CD4-positive, CD25-positive, alpha-beta regulatory T cell (primary cell): ENCODE data around the gene HAGHL. TPM values are rescaled to one million over a fixed set of nuclear protein-coding genes. Genes with fewer than 3 reads are reported as not detected.
A peak's percentile ranks its signal among the peaks of the same experiment; 100 is the strongest.

Experiments
- ATAC-seq, 2 donors: fragments of 150-1000 bp; cut with Tn5 transposase; one replicate each; pipeline ENCODE4 v1.10.0; 2021; ENCODE audit warnings: low read depth in 2 of 2, moderate number of reproducible peaks in 2 of 2, moderate library complexity in 1 of 2
- DNase-seq, 3 donors: peaks; one replicate each; pipeline versions ENCODE4 v3.0.0 to v3.0.0-alpha.2; 2012 to 2022; ENCODE audit warnings: mixed read lengths in 1 of 3
- H3K27ac ChIP-seq: one replicate; pipeline ENCODE4 v1.7.0; 2013; ENCODE audit warnings: mild to moderate bottlenecking, low read length; ENCODE audit not compliant: insufficient read depth, poor library complexity, severe bottlenecking
- H3K27me3 ChIP-seq: one replicate; pipeline ENCODE4 v1.7.0; 2013; ENCODE audit warnings: low read length; ENCODE audit not compliant: control insufficient read depth, insufficient read depth
- H3K36me3 ChIP-seq: one replicate; pipeline ENCODE4 v1.7.0; 2013; ENCODE audit warnings: mild to moderate bottlenecking, low read length, moderate library complexity; ENCODE audit not compliant: control insufficient read depth, insufficient read depth
- H3K4me1 ChIP-seq: 2 replicates; pipeline ENCODE4 v1.7.0; 2013; ENCODE audit warnings: mild to moderate bottlenecking, low read length; ENCODE audit not compliant: insufficient read depth, control insufficient read depth, poor library complexity, severe bottlenecking
- H3K4me3 ChIP-seq: one replicate; pipeline ENCODE4 v1.7.0; 2013; ENCODE audit warnings: low read depth, mild to moderate bottlenecking, low read length, moderate library complexity
- H3K9me3 ChIP-seq, 2 experiments: 1 replicate in 1 of 2; 2 replicates in 1 of 2; pipeline ENCODE4 v1.7.0; 2013; ENCODE audit warnings: low read length in 2 of 2, mild to moderate bottlenecking in 1 of 2, moderate library complexity in 1 of 2; ENCODE audit not compliant: control insufficient read depth in 2 of 2
- H3K27ac Mint-ChIP-seq, 3 donors: one replicate each; pipeline ENCODE4 v1.8.0; 2020 to 2022; ENCODE audit warnings: mild to moderate bottlenecking in 3 of 3, mixed read lengths in 3 of 3, moderate library complexity in 2 of 3
- H3K27me3 Mint-ChIP-seq: one replicate; pipeline ENCODE4 v1.8.0; 2022; ENCODE audit warnings: mild to moderate bottlenecking, mixed read lengths
- H3K36me3 Mint-ChIP-seq: one replicate; pipeline ENCODE4 v1.8.0; 2020; ENCODE audit warnings: mixed read lengths
- H3K4me1 Mint-ChIP-seq, 4 donors: one replicate each; pipeline ENCODE4 v1.8.0; 2020 to 2022; ENCODE audit warnings: mixed read lengths in 4 of 4, mild to moderate bottlenecking in 1 of 4
- H3K4me3 Mint-ChIP-seq, 4 donors: one replicate each; pipeline ENCODE4 v1.8.0; 2020 to 2022; ENCODE audit warnings: mild to moderate bottlenecking in 4 of 4, mixed read lengths in 4 of 4, moderate library complexity in 3 of 4
- H3K9me3 Mint-ChIP-seq, 7 donors: one replicate each; pipeline ENCODE4 v1.8.0; 2020 to 2022; ENCODE audit warnings: mixed read lengths in 7 of 7, mild to moderate bottlenecking in 3 of 7, moderate library complexity in 2 of 7
- polyA plus RNA-seq, 4 donors: library from polyadenylated mRNA; unstranded; fragments of 300-500 nt; fragmentation: Illumina TruSeq; gene quantifications; one replicate each; pipeline ENCODE4 v1.2.3, GENCODE V29; 2021
- total RNA-seq: library from RNA; stranded (reverse); gene quantifications from one replicate; pipeline ENCODE4 v1.2.3, GENCODE V29; 2022

The HAGHL gene
- total and polyA plus RNA-seq, 5 donors from 2014 or later: 2.2 to 15.6 (median 3.3) TPM

DNA sequence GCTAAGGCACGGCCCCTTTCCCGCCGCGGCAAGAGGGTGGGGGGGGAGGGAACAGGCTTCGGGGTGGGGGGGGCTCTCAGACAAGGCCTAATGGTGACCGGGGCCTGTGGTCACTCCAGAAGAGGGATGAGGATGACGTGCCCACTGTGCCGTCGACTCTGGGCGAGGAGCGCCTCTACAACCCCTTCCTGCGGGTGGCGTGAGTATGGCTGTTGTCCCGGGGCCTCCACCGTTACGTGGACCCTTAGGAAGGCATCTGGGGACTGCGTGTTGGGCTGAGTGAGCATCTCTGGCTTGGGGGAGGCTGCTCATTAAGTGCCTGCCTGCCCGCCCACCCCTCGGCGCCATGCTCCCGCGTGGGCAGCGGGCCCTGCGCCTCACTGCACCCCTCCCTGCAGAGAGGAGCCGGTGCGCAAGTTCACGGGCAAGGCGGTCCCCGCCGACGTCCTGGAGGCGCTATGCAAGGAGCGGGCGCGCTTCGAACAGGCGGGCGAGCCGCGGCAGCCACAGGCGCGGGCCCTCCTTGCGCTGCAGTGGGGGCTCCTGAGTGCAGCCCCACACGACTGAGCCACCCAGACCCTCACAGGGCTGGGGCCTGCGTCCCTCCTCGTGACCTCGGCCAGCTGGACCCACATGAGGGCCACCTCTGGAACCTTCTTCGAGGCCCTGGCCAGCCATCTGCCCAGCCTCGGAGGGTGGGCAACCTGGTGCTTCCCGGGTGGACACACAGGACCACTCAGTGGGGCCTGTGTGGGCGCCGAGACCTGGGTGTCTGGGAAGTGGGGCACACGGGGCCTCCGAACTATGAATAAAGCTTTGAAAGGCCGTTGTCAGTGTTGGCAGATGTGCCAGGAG is 2.2 kb downstream of the HAGHL start:
- H3K9me3 Mint-ChIP-seq: no peaks in the 10 kb centered on the region
- H3K27ac ChIP-seq: no peak overlapping the region
- peak overlapping the region in 2 of 4 donors; percentile 55 to 62 for H3K4me3 Mint-ChIP-seq
- H3K27me3 Mint-ChIP-seq: no peaks in the 10 kb centered on the region
- no peak overlapping the region for H3K4me3 ChIP-seq
- ATAC-seq: no peak
- H3K4me1 Mint-ChIP-seq: peaks cover 0 to 9% (median 0%) of the 10 kb centered on the region in 4 donors
- peaks cover 20% of the 10 kb centered on the region for H3K4me1 ChIP-seq
- H3K36me3 ChIP-seq: peaks cover 5% of the 10 kb centered on the region
- no peak for DNase-seq
- H3K36me3 Mint-ChIP-seq: no peaks in the 10 kb centered on the region
- H3K9me3 ChIP-seq: no peaks in the 10 kb centered on the region
- H3K27me3 ChIP-seq: no peaks in the 10 kb centered on the region
- H3K27ac Mint-ChIP-seq: no peak overlapping the region

DNA sequence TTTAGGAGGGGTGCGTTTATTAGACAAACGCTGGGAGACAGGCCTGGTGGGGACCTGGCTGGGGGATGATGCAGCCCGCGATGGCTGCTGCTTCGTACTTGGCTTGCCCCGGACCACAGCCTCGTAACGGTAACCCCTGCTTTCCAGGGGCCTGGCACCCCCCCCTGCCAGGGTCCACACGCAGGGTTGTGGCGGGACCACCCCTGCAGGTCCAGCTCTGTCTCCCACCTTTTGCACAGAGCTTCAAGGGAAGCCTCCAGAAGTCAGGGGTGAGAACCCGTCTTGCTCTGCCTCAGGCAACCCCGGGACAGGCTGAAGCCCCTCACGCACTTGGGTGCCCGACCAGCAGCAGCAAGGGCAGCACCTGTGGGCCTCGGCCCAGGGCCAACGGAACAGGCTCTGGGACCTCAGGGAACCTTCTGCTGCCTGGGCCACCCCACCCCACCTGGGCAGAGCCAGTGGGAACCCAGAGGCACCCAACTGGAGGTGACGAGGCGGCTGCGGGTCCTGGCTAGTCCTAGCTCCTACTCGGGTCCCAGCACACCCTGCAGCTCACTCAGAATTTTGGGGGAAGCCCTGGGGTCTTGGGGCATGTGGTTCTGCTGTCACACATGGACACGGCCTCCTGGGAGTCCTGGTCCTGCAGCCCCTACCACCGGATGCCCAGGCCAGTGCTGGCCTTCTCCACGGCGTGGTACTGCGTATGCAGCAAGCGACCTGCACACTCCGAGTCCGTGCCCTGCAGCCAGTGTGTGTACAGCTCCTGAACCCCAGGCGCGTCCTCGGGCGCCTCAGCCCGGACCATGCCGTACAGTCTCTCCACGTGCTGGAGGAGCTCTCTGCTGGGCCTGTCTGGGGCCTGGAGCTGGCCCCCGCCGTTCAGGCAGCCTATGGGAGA is 3.1 kb downstream of the HAGHL start:
- ATAC-seq (no peak), DNase-seq (no peak)
- Histone ChIP-seq H3K27ac (no peak overlapping the region), H3K4me3 (no peak overlapping the region), H3K27me3 (no peaks in the 10 kb centered on the region), H3K4me1 (peaks cover 20% of the 10 kb centered on the region), H3K36me3 (peaks cover 9% of the 10 kb centered on the region), H3K9me3 (no peaks in the 10 kb centered on the region)
- Mint-ChIP-seq H3K27me3 (no peaks in the 10 kb centered on the region), H3K4me1 (peaks cover 0 to 8% (median 0%) of the 10 kb centered on the region in 4 donors), H3K4me3 (peak overlapping the region in 1 of 4 donors; percentile 11), H3K27ac (no peak overlapping the region), H3K9me3 (no peaks in the 10 kb centered on the region), H3K36me3 (no peaks in the 10 kb centered on the region)

DNA sequence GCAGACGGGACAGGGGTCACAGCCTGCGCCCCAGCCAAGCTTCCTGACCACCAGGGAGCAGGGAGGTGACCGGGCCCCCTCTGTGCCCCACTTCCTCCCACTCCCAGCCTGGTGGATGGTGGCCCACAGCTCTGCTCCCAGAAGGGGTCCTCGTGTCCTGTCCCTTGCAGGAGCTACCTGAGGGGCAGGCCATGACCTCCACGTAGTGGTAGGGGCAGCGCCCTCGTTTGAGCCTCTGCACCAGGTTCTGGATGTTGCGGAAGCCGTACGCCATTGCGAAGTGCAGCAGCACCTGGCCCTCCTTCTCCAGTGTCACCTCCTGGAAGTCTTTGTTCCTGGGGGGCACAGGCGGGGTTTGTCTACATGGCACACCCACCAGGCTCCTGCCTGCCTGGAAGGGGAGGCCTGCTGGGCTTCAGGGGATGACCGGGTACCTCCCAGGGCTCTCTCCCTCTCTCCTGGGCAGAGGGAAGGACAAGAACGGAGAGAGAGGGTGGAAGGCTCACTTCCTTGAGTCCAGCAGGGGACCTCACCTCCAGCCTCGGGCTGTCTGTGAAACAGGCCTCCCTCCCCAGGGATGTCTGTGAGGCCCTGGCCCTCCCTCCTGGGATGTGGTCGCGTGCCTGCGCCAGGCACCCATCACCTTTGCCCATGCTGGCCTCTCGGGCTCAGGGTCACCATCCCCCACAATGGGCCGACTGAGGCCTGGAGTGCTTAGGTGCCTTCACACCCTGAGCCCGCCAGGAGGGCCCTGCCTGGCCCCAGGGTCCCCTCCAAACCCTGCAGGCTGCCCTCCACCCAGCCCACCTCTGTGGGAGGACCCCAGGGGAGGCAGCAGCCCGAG is 4.0 kb downstream of the HAGHL start:
- peaks cover 13% of the 10 kb centered on the region for H3K36me3 ChIP-seq

DNA sequence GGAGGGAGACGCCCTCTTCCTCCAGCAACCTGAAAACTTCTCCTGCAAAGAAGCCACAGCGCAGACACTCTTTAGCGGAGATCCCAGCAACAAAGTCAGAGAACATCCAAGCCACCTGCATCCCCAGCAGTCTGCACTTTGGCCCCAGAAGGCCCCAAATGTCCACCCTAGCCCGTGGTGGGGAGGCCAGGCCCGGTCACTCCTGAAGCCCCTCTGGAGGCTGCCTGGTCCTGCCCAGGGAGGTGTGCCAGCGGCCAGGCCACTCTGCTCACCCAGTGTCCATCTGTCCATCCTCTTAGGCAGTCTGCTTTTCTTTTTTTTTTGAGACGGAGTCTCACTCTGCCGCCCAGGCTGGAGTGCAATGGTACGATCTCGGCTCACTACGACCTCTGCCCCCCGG is 5.4 kb downstream of the HAGHL start:
- Histone ChIP-seq H3K4me3 (no peak overlapping the region), H3K36me3 (peaks cover 17% of the 10 kb centered on the region), H3K27me3 (no peaks in the 10 kb centered on the region), H3K27ac (no peak overlapping the region), H3K4me1 (peaks cover 10% of the 10 kb centered on the region), H3K9me3 (no peaks in the 10 kb centered on the region)
- DNase-seq: no peak
- Mint-ChIP-seq H3K27me3 (no peaks in the 10 kb centered on the region), H3K27ac (peak overlapping the region in 1 of 3 donors; percentile 20), H3K36me3 (peaks cover 8% of the 10 kb centered on the region), H3K9me3 (no peaks in the 10 kb centered on the region), H3K4me1 (peaks cover 0 to 5% (median 1%) of the 10 kb centered on the region in 4 donors), H3K4me3 (no peak overlapping the region)
- ATAC-seq: no peak

More for the DNA sequence above, 4.0 kb downstream of the HAGHL start:
- H3K9me3 ChIP-seq: no peaks in the 10 kb centered on the region
- no peaks in the 10 kb centered on the region for H3K27me3 ChIP-seq
- Mint-ChIP-seq H3K36me3 (peaks cover 4% of the 10 kb centered on the region), H3K27ac (no peak overlapping the region), H3K9me3 (no peaks in the 10 kb centered on the region), H3K4me1 (peaks cover 0 to 5% (median 1%) of the 10 kb centered on the region in 4 donors), H3K4me3 (no peak overlapping the region), H3K27me3 (no peaks in the 10 kb centered on the region)
- no peak for DNase-seq
- peaks cover 20% of the 10 kb centered on the region for H3K4me1 ChIP-seq
- no peak overlapping the region for H3K27ac ChIP-seq
- no peak for ATAC-seq
- H3K4me3 ChIP-seq: no peak overlapping the region

DNA sequence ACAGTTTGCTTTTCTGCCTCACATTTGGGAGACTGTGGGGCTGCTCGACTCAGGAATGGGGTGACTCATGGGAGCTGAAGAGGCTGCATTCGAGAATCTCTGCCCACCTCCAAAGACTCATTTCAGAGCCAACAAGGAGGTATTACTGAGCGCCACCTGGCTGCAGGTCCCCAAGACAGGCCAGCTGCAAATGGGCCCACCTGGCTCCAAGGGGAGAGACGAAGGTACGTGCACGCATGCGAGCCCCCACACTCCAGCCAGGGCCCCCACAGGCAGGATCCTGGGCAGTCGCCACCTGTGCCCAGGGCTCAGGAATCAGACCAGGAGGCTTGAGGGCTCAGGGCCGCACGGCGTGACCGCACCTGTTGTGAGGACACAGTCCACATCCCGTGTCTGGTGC is 6.0 kb downstream of the HAGHL start:
- H3K4me3 ChIP-seq: no peak overlapping the region
- no peaks in the 10 kb centered on the region for H3K27me3 ChIP-seq
- H3K36me3 ChIP-seq: peaks cover 20% of the 10 kb centered on the region
- no peaks in the 10 kb centered on the region for H3K9me3 Mint-ChIP-seq
- no peak overlapping the region for H3K4me3 Mint-ChIP-seq
- no peak for ATAC-seq
- peak overlapping the region in 1 of 3 donors; percentile 20 for H3K27ac Mint-ChIP-seq
- H3K27me3 Mint-ChIP-seq: no peaks in the 10 kb centered on the region
- peaks cover 8% of the 10 kb centered on the region for H3K36me3 Mint-ChIP-seq
- H3K4me1 Mint-ChIP-seq: peaks cover 0 to 9% (median 1%) of the 10 kb centered on the region in 4 donors
- DNase-seq: no peak
- no peak overlapping the region for H3K27ac ChIP-seq
- peaks cover 5% of the 10 kb centered on the region for H3K4me1 ChIP-seq
- no peaks in the 10 kb centered on the region for H3K9me3 ChIP-seq

DNA sequence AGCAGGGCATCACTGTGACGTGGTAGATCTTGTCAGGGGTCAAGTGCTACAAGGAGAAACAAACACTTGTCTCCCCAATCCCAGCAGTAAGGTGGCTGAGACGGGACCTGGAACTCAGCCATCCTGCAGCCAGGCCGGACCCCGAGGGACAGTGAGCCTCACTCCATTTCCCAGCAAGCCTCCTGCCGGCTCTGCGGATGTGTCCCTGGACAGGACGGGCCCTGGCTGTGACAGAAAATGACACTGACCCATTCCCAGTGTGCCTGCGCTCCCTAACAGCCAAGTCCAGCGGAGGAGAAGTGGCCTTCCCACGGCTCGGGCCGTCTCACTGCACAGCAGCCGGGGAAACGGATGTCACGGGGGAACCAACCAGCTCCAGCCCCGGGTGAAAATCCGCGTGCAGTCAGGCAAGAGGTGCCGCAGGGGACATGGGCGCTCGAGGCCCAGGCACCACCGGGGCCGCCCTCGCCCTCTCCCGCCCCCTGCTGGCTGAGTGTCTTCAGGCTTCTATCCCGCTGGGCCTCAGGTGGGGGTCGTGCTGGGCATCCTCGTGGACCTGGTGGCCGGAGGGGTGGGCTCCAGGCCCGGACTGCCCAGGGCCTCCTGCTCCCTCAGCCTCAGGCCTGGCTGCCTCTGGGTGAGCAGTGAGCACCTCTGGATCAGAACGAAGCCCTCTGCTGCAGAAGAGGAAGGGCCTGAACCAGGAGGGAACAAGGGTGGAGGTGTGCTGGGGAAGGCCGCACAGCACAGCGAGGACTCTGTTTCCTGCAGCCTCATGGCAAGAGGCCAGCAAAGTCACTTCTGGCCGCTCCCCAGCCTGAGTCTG is 6.7 kb downstream of the HAGHL start:
- H3K27me3 Mint-ChIP-seq: no peaks in the 10 kb centered on the region
- peaks cover 2% of the 10 kb centered on the region for H3K4me1 ChIP-seq
- peak in 1 of 2 donors; percentile 23 for ATAC-seq
- H3K27ac Mint-ChIP-seq: no peak overlapping the region
- H3K36me3 ChIP-seq: peaks cover 20% of the 10 kb centered on the region
- H3K4me1 Mint-ChIP-seq: peaks cover 0 to 11% (median 1%) of the 10 kb centered on the region in 4 donors
- no peak for DNase-seq
- H3K4me3 ChIP-seq: no peak overlapping the region
- no peaks in the 10 kb centered on the region for H3K9me3 Mint-ChIP-seq
- no peak overlapping the region for H3K27ac ChIP-seq
- H3K27me3 ChIP-seq: no peaks in the 10 kb centered on the region
- H3K36me3 Mint-ChIP-seq: peaks cover 8% of the 10 kb centered on the region
- no peak overlapping the region for H3K4me3 Mint-ChIP-seq
- no peaks in the 10 kb centered on the region for H3K9me3 ChIP-seq
